ENCODE data around the gene MMAB.

Gene MMAB

GRCh38 chr12:109582636-109583035 is 9.3 kb upstream of the MMAB start:
- DNase-seq, result no peak

DNA sequence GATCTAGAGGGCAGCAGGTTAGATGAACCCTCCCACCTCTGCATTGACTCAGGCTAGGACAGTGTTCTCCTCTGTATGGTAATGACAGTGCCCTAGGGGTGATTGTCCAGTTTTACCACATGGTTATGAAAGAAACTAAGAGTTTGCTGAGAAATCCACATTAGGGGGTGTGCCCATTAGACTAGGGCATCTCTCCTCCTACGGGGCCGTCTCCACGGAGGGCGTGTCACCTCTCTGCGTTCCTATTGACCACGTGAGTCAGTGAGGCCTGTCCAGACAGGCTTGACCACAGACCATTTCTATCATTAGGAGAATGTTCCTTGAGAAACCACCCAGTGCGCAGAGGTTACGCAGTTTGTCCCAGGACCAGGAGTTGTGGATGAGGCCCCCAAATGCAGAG is 8.6 kb upstream of the MMAB start:
- no peak for DNase-seq

GRCh38 chr12:109581334-109581691 is 8.0 kb upstream of the MMAB start:
- no peak for DNase-seq

DNA sequence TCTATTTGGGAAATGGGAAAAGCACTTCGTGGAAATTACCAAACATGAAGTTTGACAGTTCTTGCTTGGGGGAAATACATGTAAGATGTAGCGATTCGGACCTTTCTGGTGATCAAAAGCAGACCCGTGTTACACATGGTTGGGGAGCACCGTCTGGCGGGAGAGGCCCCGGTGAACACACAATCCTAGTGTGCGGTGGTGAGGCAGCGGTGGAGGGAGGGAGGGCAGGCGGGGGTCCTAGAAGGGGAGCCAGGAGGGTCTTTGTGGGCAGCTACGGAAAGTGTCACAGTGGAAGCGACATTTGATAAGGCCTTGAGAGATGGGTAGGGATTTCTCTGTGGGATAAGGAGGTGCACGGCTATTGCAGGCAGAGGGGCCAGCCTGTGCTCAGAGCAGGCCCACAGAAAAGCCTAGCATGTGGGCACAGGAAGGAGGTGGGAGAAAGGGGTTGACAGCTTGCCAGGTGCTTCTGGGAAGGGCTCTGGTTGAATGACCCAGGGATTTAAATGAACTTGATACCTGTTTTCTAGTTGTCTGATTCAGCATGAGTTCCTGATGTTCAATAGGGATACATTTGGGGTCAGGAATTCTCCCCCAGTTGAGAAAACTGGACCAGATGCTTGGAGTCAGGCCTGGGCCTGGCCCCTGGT is 7.5 kb upstream of the MMAB start:
- no peak for DNase-seq

DNA sequence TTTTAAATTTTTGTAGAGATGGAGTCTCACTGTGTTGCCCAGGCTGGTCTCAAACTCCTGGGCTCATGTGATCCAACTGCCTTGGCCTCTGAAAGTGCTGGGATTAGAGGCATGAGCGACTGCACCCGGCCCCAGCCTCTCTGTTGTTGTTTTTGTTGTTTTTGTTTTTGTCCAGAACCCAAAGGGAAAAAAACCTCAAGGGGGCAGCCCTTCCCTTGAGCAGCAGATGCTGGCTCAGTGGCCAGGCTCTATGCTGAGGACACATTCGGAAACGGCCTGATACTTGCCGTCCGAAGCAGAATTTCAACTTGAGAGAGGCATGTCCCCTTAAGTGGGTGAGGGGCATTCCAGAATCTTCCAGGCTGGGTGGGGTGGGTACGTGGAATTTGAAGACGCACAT is 7.0 kb upstream of the MMAB start:
- DNase-seq, result no peak

GRCh38 chr12:109579639-109580038 is 6.3 kb upstream of the MMAB start:
- DNase-seq, result no peak

GRCh38 chr12:109578330-109578927 is 5.1 kb upstream of the MMAB start:
- no peak for DNase-seq

DNA sequence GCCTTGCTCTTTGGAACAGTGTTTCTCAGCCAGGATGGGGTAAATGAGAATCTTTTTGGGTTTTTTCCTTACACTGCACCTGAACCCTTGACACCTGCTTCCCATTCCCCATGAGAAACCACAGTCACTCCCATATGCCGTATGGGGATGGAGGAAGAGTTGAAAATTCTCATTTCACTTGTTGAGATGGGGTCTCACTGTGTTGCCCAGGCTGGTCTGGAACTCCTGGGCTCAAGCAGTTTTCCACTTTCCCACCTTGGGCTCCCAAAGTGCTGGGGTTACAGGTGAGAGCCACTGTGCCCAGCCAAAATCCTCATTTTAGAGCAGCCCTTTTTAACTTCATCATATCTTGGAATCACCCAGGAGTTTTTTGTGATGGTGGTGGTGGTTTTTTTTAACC is 4.0 kb upstream of the MMAB start:
- DNase-seq, result no peak

DNA sequence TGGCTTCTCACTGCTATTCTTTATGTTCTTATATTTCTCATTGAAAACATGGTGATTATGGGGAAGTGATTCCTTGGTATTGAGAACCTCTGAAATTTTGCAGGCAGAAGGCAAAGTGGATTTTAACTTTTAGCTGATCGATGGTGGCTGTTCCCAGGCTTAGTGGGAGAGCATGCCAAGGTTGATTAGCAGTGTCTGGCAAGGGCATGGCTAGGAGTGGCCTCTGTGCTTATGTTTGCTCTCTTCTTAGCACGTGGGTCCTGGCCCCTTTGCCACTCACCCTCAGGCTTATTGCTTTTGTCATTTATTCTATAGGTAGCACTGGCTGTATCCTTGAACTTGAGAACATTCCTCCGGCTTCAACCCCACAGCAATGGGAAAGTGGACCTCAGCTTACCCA is 2.4 kb upstream of the MMAB start:
- no peak for DNase-seq

GRCh38 chr12:109573914-109574244 is 575 bp upstream of the MMAB start:
- no peak for DNase-seq

- no peak for DNase-seq
Observed at GRCh38 chr12:109572506-109572845, 828 bp downstream of the MMAB start.

- no peak for DNase-seq
Observed at GRCh38 chr12:109571773-109572505, 1.4 kb downstream of the MMAB start.

DNA sequence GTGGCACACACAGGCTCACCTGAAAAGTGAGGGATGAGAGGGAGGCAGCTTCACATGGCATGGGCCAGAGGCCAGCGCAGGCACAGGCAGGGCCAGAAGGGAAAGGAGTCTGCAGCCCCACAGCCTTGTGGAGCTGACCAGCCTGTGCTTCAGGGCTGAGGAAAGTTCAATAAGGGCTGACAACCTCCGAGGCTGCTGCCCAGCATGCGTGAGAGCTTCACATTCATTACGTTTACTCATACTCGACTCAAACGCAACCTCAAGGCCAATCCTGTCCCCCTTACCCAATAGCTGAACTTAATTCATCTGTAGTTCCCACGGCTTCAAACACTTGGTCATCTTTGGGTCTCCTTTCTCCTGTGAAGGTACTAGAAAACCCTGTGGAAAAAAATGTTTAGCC is 4.8 kb downstream of the MMAB start:
- DNase-seq, result no peak

DNA sequence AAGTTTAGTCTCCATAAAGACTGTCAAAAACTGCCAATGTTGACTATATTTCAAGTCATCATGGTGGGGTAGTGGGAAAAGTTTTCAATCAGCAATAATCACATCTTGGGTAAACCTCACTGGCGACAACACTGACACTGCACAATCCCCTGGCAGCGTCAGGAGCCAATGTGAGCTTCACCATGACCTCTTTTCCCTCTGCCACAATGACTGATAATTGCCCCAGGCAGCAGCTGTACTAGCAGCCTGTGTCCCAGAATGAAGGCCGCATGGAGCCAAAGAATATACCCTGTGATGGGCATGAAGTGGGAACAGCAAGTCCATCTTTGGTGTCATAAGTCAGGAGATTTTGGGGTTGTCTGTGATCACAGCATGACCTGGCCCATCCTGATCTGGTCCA is 5.3 kb downstream of the MMAB start:
- no peak for DNase-seq

GRCh38 chr12:109567296-109567695 is 6.0 kb downstream of the MMAB start:
- DNase-seq, result no peak

GRCh38 chr12:109566424-109566823 is 6.9 kb downstream of the MMAB start:
- no peak for DNase-seq

DNA sequence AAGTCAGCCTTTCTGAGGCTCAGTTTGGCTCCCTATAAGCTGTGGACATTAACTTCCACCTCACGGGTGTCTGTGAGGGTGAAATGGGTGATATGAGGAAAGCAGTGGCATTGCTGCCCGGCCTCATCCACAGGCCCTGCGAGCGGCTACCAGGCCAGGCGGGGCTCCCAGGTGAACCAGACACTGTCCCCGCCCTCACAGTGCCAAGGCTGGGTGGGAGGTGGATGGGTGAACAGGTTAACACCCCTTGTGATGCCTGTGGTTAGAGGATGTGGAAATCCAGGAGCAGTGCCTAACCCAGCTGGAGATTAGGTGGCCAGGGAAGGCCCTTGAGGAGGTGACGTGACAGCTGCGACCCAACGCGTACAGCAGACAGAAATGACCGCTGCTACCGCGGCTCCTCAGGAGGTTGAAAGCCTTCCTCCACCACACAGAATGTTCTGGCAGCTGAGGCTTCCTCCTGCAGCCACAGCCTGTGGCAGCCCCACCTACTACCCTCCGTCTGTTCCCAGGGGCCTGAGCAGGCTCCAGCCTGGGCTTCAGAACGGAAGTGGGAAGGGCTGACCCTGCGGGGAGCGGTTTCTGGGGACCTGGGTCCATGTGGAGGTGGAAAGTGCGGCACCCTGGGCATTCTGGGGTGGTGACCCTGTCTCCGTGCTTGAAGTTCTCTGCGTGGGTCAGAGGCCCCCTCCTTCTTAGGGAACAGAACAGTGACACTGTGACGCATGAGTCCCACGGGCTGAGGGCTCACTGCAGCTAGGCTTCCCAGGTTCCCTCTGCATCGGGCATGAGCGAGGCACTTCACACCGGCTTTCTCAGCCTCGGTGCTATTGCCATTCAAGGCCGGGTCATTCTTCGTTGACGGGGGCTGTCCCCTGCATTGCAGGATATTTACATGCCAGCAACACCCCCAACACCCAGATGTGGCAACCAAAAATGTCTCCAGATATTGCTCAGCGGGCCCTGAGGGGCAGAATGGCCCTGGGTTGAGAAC is 9.7 kb downstream of the MMAB start:
- DNase-seq, result no peak

- no peak for DNase-seq
Observed at GRCh38 chr12:109562871-109563270, 10.4 kb downstream of the MMAB start.

DNA sequence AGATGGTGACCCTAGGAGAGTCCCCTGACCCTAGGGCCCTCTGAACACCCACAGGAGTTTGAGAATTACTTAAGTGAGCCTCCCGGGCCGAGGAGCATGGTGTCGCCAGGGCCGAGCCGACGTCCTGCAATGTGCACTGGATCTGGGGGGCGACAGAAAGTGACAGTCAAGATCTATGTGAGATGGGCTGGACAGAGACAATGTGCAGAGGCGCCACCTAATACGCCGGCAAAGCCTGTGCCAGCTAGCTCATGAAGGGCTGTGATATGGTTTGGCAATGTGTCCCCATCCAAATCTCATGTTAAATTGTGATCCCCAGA is 11.6 kb downstream of the MMAB start:
- no peak for DNase-seq

DNA sequence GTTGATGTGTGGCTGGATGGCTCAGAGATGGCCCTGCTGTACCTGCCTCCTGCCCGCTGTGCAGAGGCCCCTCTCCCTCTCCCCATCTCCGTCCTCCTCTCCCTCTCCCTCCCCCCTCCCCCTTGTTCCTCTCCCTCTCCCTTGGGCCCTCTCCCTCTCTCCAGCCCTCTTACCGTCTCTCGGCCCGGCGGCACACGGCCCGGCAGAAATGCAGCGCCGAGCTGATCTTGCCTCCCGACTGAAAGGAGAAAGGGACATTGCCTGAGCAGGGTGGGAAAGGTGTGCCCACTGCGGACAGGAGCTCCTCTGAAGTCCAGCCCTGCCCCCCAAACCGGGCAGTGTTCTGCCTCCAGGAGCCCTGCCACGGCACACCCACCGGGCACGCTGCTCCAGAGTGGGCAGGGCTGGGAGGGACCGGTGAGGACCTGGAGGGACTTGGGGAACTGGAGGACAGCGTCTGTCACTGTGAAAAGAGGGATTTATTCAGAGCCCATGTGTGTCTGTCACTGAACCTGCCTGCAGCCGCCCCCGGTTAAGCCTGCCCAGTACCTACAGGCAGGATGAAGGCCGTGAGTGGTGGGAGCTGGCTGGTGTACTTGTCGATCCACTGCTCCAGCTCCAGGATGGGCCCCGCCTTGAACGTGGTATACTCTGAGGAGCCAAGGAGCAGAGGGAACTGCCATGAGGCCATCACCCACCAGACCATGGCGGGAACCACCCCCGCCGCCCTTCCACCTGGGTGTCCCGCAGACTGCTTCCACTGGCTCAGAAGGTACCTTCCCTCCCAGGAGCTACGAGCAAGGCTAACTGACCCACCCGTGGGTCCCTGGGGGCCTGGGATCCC is 12.2 kb downstream of the MMAB start:
- DNase-seq, result no peak

GRCh38 chr12:109559601-109560000 is 13.7 kb downstream of the MMAB start:
- no peak for DNase-seq

- no peak for DNase-seq
Observed at GRCh38 chr12:109559200-109559505, 14.2 kb downstream of the MMAB start.
